ENCODE results near the gene CCNY. TPM values are rescaled to one million over a fixed set of nuclear protein-coding genes. Genes with fewer than 3 reads are reported as not detected.

The CCNY gene
- total and polyA plus RNA-seq, 9 donors, result 28.3 to 87.0 (median 60.9) TPM

DNA sequence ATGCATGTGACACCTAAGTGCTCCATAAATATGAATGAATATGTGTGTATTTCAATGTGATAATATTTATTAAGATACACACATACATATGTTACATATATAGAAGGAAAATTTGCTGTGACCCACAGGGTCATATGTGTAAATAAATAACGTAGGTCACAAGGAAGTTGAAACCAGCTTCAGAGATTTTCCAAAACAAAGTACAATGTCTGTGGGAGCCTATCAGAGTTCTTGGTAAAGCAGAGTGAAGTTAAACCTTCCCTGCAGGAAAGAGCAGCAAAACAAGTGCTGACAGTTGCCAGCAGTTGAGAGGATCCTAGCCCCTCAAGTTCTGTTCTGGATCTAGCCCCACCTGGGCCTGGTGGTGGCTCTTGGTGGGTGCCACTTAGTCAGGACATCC lies 91.2 kb downstream of the CCNY start:
- peaks cover 5% of the 10 kb centered on the region for H3K4me1 ChIP-seq (ENCODE audit: insufficient read depth)
- no peak for DNase-seq
- 52 to 75% (median 53%) methylated on average over 1 of the region's 1 CpG for WGBS, 3 donors

DNA sequence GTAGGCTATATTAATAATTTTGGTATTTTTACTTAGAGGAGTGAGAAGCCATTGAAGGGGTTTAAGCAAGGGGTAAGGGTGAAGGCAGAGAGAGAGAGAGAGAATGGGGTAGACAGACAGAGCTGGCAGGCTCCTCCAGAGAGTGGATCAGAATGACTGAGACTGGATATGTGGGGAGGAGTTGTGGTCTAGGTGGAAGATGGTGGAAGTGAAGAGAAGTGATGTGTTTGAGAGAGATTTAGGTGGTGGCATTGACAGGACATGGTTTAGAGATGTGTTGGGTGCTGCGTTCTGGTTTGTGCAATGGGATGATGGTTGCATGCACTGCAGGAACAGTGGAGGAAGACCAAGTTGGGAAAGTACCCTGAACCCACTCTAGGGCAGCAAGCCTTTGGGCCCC lies 92.2 kb downstream of the CCNY start:
- 89 to 98% (median 97%) methylated on average over 1 of the region's 1 CpG for WGBS, 3 donors
- peaks cover 5% of the 10 kb centered on the region for H3K4me1 ChIP-seq (ENCODE audit: insufficient read depth)

More for the DNA sequence above, 91.2 kb downstream of the CCNY start:
- no peaks in the 10 kb centered on the region for H3K36me3 ChIP-seq
- H3K27ac ChIP-seq, result no peak overlapping the region
- intact Hi-C loops (cut with DNase I), result loop anchor here in 1 of 4 donors (10.0 kb wide), 1 partner anchor 93 kb away; the partner anchor contains the start of gene CCNY
- TF ChIP-seq, protein P1, sequence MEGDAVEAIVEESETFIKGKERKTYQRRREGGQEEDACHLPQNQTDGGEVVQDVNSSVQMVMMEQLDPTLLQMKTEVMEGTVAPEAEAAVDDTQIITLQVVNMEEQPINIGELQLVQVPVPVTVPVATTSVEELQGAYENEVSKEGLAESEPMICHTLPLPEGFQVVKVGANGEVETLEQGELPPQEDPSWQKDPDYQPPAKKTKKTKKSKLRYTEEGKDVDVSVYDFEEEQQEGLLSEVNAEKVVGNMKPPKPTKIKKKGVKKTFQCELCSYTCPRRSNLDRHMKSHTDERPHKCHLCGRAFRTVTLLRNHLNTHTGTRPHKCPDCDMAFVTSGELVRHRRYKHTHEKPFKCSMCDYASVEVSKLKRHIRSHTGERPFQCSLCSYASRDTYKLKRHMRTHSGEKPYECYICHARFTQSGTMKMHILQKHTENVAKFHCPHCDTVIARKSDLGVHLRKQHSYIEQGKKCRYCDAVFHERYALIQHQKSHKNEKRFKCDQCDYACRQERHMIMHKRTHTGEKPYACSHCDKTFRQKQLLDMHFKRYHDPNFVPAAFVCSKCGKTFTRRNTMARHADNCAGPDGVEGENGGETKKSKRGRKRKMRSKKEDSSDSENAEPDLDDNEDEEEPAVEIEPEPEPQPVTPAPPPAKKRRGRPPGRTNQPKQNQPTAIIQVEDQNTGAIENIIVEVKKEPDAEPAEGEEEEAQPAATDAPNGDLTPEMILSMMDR (IDR thresholded peaks at IDR 0.05), result no peak
- TF ChIP-seq EP300 (IDR thresholded peaks at IDR 0.05) (no peak), POLR2A (IDR thresholded peaks at IDR 0.05) (no peak)
- no peak overlapping the region for H3K4me3 ChIP-seq
- no peaks in the 10 kb centered on the region for H3K9me3 ChIP-seq
- no peaks in the 10 kb centered on the region for H3K27me3 ChIP-seq

DNA sequence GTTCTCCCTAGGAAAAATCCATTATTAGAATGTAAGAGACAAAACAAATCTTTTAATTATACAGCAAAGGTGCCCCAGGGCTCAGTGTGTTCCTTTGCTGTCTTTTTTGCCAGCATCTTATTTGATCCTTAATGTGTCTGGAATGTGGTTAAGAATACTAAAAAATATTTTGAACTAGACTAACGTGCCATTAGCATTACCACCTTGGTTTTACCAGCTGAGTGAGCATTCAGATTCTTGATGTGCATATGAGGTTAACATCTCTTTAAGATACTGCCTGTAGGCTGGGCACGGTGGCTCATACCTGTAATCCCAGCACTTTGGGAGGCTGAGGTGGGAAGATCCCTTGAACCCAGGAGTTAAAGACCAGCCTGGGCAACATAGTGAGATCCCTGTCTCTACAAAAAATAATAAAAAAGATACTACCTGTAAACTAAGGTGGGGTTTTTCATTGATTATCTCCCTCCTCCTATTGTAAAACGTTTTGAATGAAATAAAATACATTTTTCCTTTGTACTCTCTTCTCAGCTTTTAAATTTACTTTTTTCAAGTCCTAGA lies 96.6 kb downstream of the CCNY start:
- Histone ChIP-seq H3K27ac (no peak overlapping the region), H3K36me3 (no peaks in the 10 kb centered on the region), H3K9me3 (no peaks in the 10 kb centered on the region), H3K4me3 (no peak overlapping the region), H3K27me3 (no peaks in the 10 kb centered on the region), H3K4me1 (ENCODE audit: insufficient read depth) (peaks cover 2% of the 10 kb centered on the region)
- DNase-seq, result no peak
- intact Hi-C loops (cut with DNase I), result no loop called here
- WGBS, 3 donors, result 59 to 70% (median 63%) methylated on average over 3 of the region's 3 CpGs
- TF ChIP-seq EP300 (IDR thresholded peaks at IDR 0.05), result no peak
- no peak for TF ChIP-seq POLR2A (IDR thresholded peaks at IDR 0.05)
- TF ChIP-seq, protein P1 (IDR thresholded peaks at IDR 0.05), result no peak

More for the DNA sequence above, 92.2 kb downstream of the CCNY start:
- Histone ChIP-seq H3K36me3 (no peaks in the 10 kb centered on the region), H3K4me3 (no peak overlapping the region), H3K27ac (no peak overlapping the region), H3K27me3 (no peaks in the 10 kb centered on the region), H3K9me3 (no peaks in the 10 kb centered on the region)
- intact Hi-C loops (cut with DNase I), result loop anchor here in 1 of 4 donors (10.0 kb wide), 1 partner anchor 94 kb away; the partner anchor contains the start of gene CCNY
- DNase-seq, result no peak
- TF ChIP-seq POLR2A (IDR thresholded peaks at IDR 0.05) (no peak), EP300 (IDR thresholded peaks at IDR 0.05) (no peak)
- TF ChIP-seq, protein P1 (IDR thresholded peaks at IDR 0.05), result no peak

DNA sequence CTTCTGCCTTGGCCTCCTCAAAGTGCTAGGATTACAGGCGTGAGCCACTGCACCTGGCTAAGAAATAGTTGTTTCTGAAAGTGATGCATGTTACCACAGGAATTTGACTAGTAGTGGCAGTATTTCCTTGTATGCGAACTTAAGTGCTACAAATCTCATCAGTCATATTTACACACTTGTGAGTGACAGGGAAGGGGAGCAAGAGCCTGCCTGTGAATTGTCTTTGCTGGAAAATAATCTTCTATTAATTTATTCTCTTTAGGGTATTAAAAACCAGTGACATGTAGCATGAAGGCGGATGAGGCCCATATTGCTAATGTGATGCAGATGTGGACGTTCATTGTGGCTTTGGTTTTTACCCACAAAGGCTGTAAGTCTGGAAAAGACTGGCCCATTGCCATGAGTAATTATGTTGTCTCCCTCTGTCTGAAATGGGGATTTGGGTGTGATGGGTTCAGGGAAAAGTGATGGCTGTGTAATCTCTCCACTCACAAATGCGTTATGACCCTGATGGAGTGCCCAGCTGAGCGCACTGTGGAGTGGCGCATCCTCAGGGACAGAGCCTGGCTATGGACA lies 97.6 kb downstream of the CCNY start:
- Histone ChIP-seq H3K9me3 (no peaks in the 10 kb centered on the region), H3K36me3 (no peaks in the 10 kb centered on the region), H3K27me3 (no peaks in the 10 kb centered on the region), H3K4me3 (no peak overlapping the region), H3K27ac (no peak overlapping the region), H3K4me1 (ENCODE audit: insufficient read depth) (no peaks in the 10 kb centered on the region)
- TF ChIP-seq EP300 (IDR thresholded peaks at IDR 0.05), result no peak
- no peak for TF ChIP-seq POLR2A (IDR thresholded peaks at IDR 0.05)
- TF ChIP-seq, protein P1 (IDR thresholded peaks at IDR 0.05), result no peak
- WGBS, 3 donors, result 88 to 92% (median 90%) methylated on average over 7 of the region's 7 CpGs
- DNase-seq, result no peak
- intact Hi-C loops (cut with DNase I), result no loop called here
